Left ventricle myocardium inferior (tissue), 1 donor: ENCODE measurements around the gene HBM. TPM values are rescaled to one million over a fixed set of nuclear protein-coding genes. Genes with fewer than 3 reads are reported as not detected.

Experiments
- DNase-seq: peaks from one replicate; pipeline ENCODE4 v3.0.0-alpha.2; 2020
- H3K27ac ChIP-seq: fragments of 200-600 bp; replicated peaks from 2 replicates; pipeline ENCODE4 v1.8.0; 2021
- H3K27me3 ChIP-seq: fragments of 200-600 bp; 2 replicates; pipeline ENCODE4 v1.8.0; 2021; ENCODE audit warnings: low read depth
- H3K36me3 ChIP-seq: fragments of 200-600 bp; 2 replicates; pipeline ENCODE4 v1.8.0; 2021
- H3K4me1 ChIP-seq: fragments of 200-600 bp; 2 replicates; pipeline ENCODE4 v1.8.0; 2021
- H3K4me3 ChIP-seq: fragments of 200-600 bp; 2 replicates; pipeline ENCODE4 v1.8.0; 2021; ENCODE audit warnings: mild to moderate bottlenecking, moderate library complexity
- H3K9me3 ChIP-seq: fragments of 200-600 bp; replicated peaks from 2 replicates; pipeline ENCODE4 v1.8.0; 2021
- CTCF ChIP-seq: fragments of 200-600 bp; IDR thresholded peaks from 2 replicates; pipeline ENCODE4 v1.8.0; 2021; ENCODE audit warnings: antibody characterized with exemption, mild to moderate bottlenecking, borderline replicate concordance
- intact Hi-C: fragments of 100-400 bp; cut with micrococcal nuclease; formaldehyde crosslinking; loops from one replicate; pipeline ENCODE4 v1.11.0; 2022
- total RNA-seq: library from RNA; stranded (reverse); fragmentation: NEBNext Ultra II Directional; extraction: Animal tissue kit (Norgen Biotek cat#: 25700); gene quantifications from one replicate; pipeline ENCODE4 v1.2.1, GENCODE V29; 2021
- donor health status: DM: no; HTN: yes; CAD: no; lungs with severe emphysema.

Gene HBM
- total RNA-seq, 1 donor from 2014 or later: not detected

GRCh38 chr16:140175-140857 lies 25.5 kb upstream of the HBM start:
- Histone ChIP-seq H3K4me1 (peaks cover 20% of the 10 kb centered on the region), H3K4me3 (no peak overlapping the region), H3K27ac (no peak overlapping the region), H3K27me3 (peaks cover 23% of the 10 kb centered on the region), H3K36me3 (no peaks in the 10 kb centered on the region), H3K9me3 (no peaks in the 10 kb centered on the region)
- intact Hi-C loops: no loop called here
- TF ChIP-seq CTCF: no peak
- DNase-seq: no peak

GRCh38 chr16:142405-142967 lies 23.3 kb upstream of the HBM start:
- no peaks in the 10 kb centered on the region for H3K36me3 ChIP-seq
- peaks cover 13% of the 10 kb centered on the region for H3K4me1 ChIP-seq
- intact Hi-C loops: no loop called here
- no peak for DNase-seq
- H3K27me3 ChIP-seq: peaks cover 39% of the 10 kb centered on the region
- no peaks in the 10 kb centered on the region for H3K9me3 ChIP-seq
- H3K27ac ChIP-seq: no peak overlapping the region
- no peak for TF ChIP-seq CTCF
- H3K4me3 ChIP-seq: no peak overlapping the region

GRCh38 chr16:143047-143446 lies 22.7 kb upstream of the HBM start:
- no peak overlapping the region for H3K27ac ChIP-seq
- H3K4me3 ChIP-seq: no peak overlapping the region
- H3K36me3 ChIP-seq: no peaks in the 10 kb centered on the region
- no peak for DNase-seq
- no peaks in the 10 kb centered on the region for H3K9me3 ChIP-seq
- peaks cover 42% of the 10 kb centered on the region for H3K27me3 ChIP-seq
- no peak for TF ChIP-seq CTCF
- intact Hi-C loops: no loop called here
- peaks cover 8% of the 10 kb centered on the region for H3K4me1 ChIP-seq

- Histone ChIP-seq H3K27ac (no peak overlapping the region), H3K27me3 (peaks cover 46% of the 10 kb centered on the region), H3K4me1 (peaks cover 7% of the 10 kb centered on the region), H3K9me3 (no peaks in the 10 kb centered on the region), H3K4me3 (no peak overlapping the region), H3K36me3 (no peaks in the 10 kb centered on the region)
- intact Hi-C loops: no loop called here
- no peak for DNase-seq
- no peak for TF ChIP-seq CTCF
These were observed 22.3 kb upstream of the HBM start for GRCh38 chr16:143456-143855.

- no peak overlapping the region for H3K4me3 ChIP-seq
- no peaks in the 10 kb centered on the region for H3K4me1 ChIP-seq
- no peak overlapping the region for H3K27ac ChIP-seq
- H3K9me3 ChIP-seq: no peaks in the 10 kb centered on the region
- DNase-seq: no peak
- H3K36me3 ChIP-seq: no peaks in the 10 kb centered on the region
- TF ChIP-seq CTCF: no peak
- intact Hi-C loops: no loop called here
- H3K27me3 ChIP-seq: peaks cover 53% of the 10 kb centered on the region
These were observed 21.0 kb upstream of the HBM start for GRCh38 chr16:144797-145252.
